Neural progenitor cell (in vitro differentiated cells): ENCODE data around the gene EHMT1. TPM values are rescaled to one million over a fixed set of nuclear protein-coding genes. Genes with fewer than 3 reads are reported as not detected.
"Not testable (repeated sequence)": the region's sequence is repeated elsewhere in the genome, so short reads cannot be mapped to it uniquely, and the experiment has no call there.

Experiments used
- DNase-seq: peaks from one replicate; pipeline ENCODE4 v3.0.0-alpha.2; 2016; ENCODE audit warnings: low spot score
- H2AFZ ChIP-seq: fragments of 200-600 bp; sonication (generic); replicated peaks from 2 replicates; pipeline ENCODE4 v1.6.1; 2016; ENCODE audit warnings: antibody characterized with exemption
- H3F3A ChIP-seq: fragments of 200-600 bp; sonication (generic); 2 replicates; pipeline ENCODE4 v1.6.1; 2016; ENCODE audit warnings: antibody characterized with exemption, low read depth
- H3K27ac ChIP-seq: fragments of 200-600 bp; sonication (generic); 2 replicates; pipeline ENCODE4 v1.5.1; 2016; ENCODE audit warnings: mild to moderate bottlenecking
- H3K27me3 ChIP-seq: fragments of 200-600 bp; sonication (generic); 2 replicates; pipeline ENCODE4 v1.6.1; 2016; ENCODE audit warnings: mild to moderate bottlenecking, moderate library complexity
- H3K36me3 ChIP-seq: fragments of 200-600 bp; sonication (generic); 2 replicates; pipeline ENCODE4 v1.5.1; 2016
- H3K4me1 ChIP-seq: fragments of 200-600 bp; sonication (generic); 2 replicates; pipeline ENCODE4 v1.6.1; 2016; ENCODE audit warnings: mixed run types
- H3K4me2 ChIP-seq: fragments of 200-600 bp; sonication (generic); 2 replicates; pipeline ENCODE4 v1.6.1; 2016
- H3K4me3 ChIP-seq: fragments of 200-600 bp; sonication (generic); 2 replicates; pipeline ENCODE4 v1.5.1; 2016
- H3K79me2 ChIP-seq: fragments of 200-600 bp; sonication (generic); 2 replicates; pipeline ENCODE4 v1.6.1; 2016; ENCODE audit warnings: low read depth
- H3K9ac ChIP-seq: fragments of 200-600 bp; sonication (generic); 2 replicates; pipeline ENCODE4 v1.6.1; 2016
- H3K9me3 ChIP-seq: fragments of 200-600 bp; sonication (generic); 2 replicates; pipeline ENCODE4 v1.5.1; 2016; ENCODE audit warnings: low read depth
- H4K20me1 ChIP-seq: fragments of 200-600 bp; sonication (generic); 2 replicates; pipeline ENCODE4 v1.6.1; 2016; ENCODE audit warnings: low read depth
- H3K27ac Mint-ChIP-seq: 3 replicates; pipeline ENCODE4 v1.8.0; 2021; ENCODE audit warnings: mixed read lengths
- H3K27me3 Mint-ChIP-seq: 2 replicates; pipeline ENCODE4 v1.8.0; 2022; ENCODE audit warnings: low read depth, mild to moderate bottlenecking, inconsistent platforms, moderate library complexity, mixed read lengths; ENCODE audit not compliant: insufficient read depth
- H3K36me3 Mint-ChIP-seq: 3 replicates; pipeline ENCODE4 v1.8.0; 2021; ENCODE audit warnings: mixed read lengths
- H3K4me1 Mint-ChIP-seq: 3 replicates; pipeline ENCODE4 v1.8.0; 2021; ENCODE audit warnings: mixed read lengths
- H3K4me3 Mint-ChIP-seq: 3 replicates; pipeline ENCODE4 v1.8.0; 2021; ENCODE audit warnings: mild to moderate bottlenecking, moderate library complexity, mixed read lengths
- H3K9me3 Mint-ChIP-seq: 3 replicates; pipeline ENCODE4 v1.8.0; 2020; ENCODE audit warnings: mixed read lengths
- EZH2 ChIP-seq: fragments of 200-600 bp; sonication (generic); IDR thresholded peaks from 2 replicates; pipeline ENCODE4 v1.6.1; 2017; ENCODE audit warnings: antibody characterized with exemption, mild to moderate bottlenecking, moderate library complexity
- EZH2phosphoT487 ChIP-seq: fragments of 200-600 bp; sonication (generic); IDR thresholded peaks from 2 replicates; pipeline ENCODE4 v1.6.1; 2017; ENCODE audit warnings: antibody characterized with exemption
- total RNA-seq: library from RNA; depleted of rRNA; stranded (reverse); fragments of >200 nt; gene quantifications from 2 replicates; pipeline ENCODE4 v1.2.3, GENCODE V29; 2015; ENCODE audit warnings: low replicate concordance
- TF ChIP-seq, protein P1 (sequence below): fragments of 200-600 bp; sonication (generic); IDR thresholded peaks from 2 replicates; pipeline ENCODE4 v1.5.1; 2017; ENCODE audit warnings: antibody characterized with exemption, mild to moderate bottlenecking

Gene EHMT1
- total RNA-seq, 1 donor from 2014 or later = 47.8 TPM

DNA sequence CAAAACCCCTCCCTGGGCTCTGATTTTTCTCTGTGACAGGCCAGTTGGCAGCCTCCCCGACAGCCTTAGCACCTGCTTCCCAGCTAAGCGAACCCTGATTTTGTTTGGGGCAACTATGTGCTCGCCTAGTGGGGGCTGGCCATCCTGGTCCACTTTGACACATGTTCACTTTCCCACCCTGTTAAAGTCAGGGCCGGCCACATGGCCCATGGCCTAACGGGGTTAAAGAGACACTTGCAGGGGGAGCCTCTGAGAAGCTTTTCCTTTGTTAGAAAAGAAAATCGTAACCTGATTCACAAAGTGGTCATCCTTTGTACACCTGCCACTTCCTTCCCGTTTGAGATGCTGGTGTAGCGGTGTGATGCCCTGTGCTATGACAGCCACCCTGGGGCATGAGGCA lies 257.5 kb downstream of the EHMT1 start:
- Mint-ChIP-seq H3K4me3 (peak overlapping the region; percentile 69), H3K36me3 (no peaks in the 10 kb centered on the region), H3K27me3 (peaks cover 30% of the 10 kb centered on the region), H3K9me3 (peaks cover 5% of the 10 kb centered on the region), H3K4me1 (no peaks in the 10 kb centered on the region), H3K27ac (no peak overlapping the region)
- Histone ChIP-seq H3K4me3 (no peak overlapping the region), H3K4me1 (peaks cover 4% of the 10 kb centered on the region), H3K9ac (no peak overlapping the region), H3K27me3 (peaks cover 51% of the 10 kb centered on the region), H3K27ac (no peak overlapping the region), H3K79me2 (no peaks in the 10 kb centered on the region), H2AFZ (no peak overlapping the region), H4K20me1 (peaks cover 29% of the 10 kb centered on the region), H3K4me2 (no peak overlapping the region), H3K9me3 (no peaks in the 10 kb centered on the region), H3K36me3 (no peaks in the 10 kb centered on the region), H3F3A (no peaks in the 10 kb centered on the region)
- no peak for DNase-seq
- TF ChIP-seq EZH2 (no peak), EZH2phosphoT487 (no peak)
- TF ChIP-seq, protein P1, sequence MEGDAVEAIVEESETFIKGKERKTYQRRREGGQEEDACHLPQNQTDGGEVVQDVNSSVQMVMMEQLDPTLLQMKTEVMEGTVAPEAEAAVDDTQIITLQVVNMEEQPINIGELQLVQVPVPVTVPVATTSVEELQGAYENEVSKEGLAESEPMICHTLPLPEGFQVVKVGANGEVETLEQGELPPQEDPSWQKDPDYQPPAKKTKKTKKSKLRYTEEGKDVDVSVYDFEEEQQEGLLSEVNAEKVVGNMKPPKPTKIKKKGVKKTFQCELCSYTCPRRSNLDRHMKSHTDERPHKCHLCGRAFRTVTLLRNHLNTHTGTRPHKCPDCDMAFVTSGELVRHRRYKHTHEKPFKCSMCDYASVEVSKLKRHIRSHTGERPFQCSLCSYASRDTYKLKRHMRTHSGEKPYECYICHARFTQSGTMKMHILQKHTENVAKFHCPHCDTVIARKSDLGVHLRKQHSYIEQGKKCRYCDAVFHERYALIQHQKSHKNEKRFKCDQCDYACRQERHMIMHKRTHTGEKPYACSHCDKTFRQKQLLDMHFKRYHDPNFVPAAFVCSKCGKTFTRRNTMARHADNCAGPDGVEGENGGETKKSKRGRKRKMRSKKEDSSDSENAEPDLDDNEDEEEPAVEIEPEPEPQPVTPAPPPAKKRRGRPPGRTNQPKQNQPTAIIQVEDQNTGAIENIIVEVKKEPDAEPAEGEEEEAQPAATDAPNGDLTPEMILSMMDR = no peak

- Histone ChIP-seq H3K79me2 (no peaks in the 10 kb centered on the region), H3K4me3 (no peak overlapping the region), H3K36me3 (no peaks in the 10 kb centered on the region), H3K9ac (no peak overlapping the region), H3K27ac (no peak overlapping the region), H3F3A (no peaks in the 10 kb centered on the region), H3K27me3 (peaks cover 51% of the 10 kb centered on the region), H3K9me3 (no peaks in the 10 kb centered on the region), H4K20me1 (peaks cover 34% of the 10 kb centered on the region), H3K4me1 (peaks cover 4% of the 10 kb centered on the region), H2AFZ (no peak overlapping the region), H3K4me2 (no peak overlapping the region)
- Mint-ChIP-seq H3K4me1 (no peaks in the 10 kb centered on the region), H3K27ac (no peak overlapping the region), H3K4me3 (peak overlapping the region; percentile 69), H3K27me3 (peaks cover 32% of the 10 kb centered on the region), H3K9me3 (peaks cover 5% of the 10 kb centered on the region), H3K36me3 (no peaks in the 10 kb centered on the region)
- no peak for TF ChIP-seq EZH2phosphoT487
- TF ChIP-seq, protein P1 = no peak
- no peak for TF ChIP-seq EZH2
- no peak for DNase-seq
Observed at GRCh38 chr9:137876781-137877386, 258.1 kb downstream of the EHMT1 start.

DNA sequence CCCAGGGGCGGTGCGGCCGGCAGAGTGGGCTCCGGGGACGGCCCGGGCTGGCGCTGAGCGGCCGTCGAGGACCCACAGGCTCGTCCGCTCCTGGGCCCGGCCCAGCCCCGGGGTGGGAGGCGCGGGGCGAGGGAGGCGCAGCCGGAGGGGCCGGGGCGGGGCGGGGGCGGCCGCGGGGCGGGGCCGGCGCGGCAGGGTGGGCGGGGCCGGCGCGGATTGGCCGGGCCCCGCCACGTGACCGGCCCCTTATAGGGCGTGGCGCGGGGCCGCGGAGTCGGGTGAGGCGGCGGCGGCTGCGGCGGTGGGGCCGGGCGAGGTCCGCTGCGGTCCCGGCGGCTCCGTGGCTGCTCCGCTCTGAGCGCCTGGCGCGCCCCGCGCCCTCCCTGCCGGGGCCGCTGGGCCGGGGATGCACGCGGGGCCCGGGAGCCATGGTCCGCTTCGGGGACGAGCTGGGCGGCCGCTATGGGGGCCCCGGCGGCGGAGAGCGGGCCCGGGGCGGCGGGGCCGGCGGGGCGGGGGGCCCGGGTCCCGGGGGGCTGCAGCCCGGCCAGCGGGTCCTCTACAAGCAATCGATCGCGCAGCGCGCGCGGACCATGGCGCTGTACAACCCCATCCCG lies 258.8 kb downstream of the EHMT1 start, which contains the start of gene CACNA1B:
Gene CACNA1B (plus strand): TSS at position 277 of the 617 bp plus-strand sequence. CDS start 152 bp downstream, at position 429.
- peak within 1 kb of the TSS; percentile 86 for H3K4me2 ChIP-seq
- not testable (repeated sequence) for H2AFZ ChIP-seq, H3K4me1 Mint-ChIP-seq, H3K27ac ChIP-seq, H3K27ac Mint-ChIP-seq, H3K36me3 ChIP-seq, H3K36me3 Mint-ChIP-seq, H3K79me2 ChIP-seq, H3K9me3 Mint-ChIP-seq, H3K4me1 ChIP-seq, H3K9ac ChIP-seq, H3F3A ChIP-seq, H3K9me3 ChIP-seq
- peak; percentile 81 for DNase-seq
- peaks cover 38% of the 10 kb centered on the region for H4K20me1 ChIP-seq
- H3K4me3 ChIP-seq = peak within 1 kb of the TSS; percentile 44
- H3K4me3 Mint-ChIP-seq = peak within 1 kb of the TSS; percentile 69
- peaks cover 29% of the 10 kb centered on the region for H3K27me3 Mint-ChIP-seq
- H3K27me3 ChIP-seq = peaks cover 51% of the 10 kb centered on the region
